K562 (cell line): ENCODE measurements around the gene APEX2. TPM values are rescaled to one million over a fixed set of nuclear protein-coding genes. Genes with fewer than 3 reads are reported as not detected.

Source experiments
- ATF1 ChIP-seq, 2 experiments: fragments of 450-650 bp in 1 of 2; IDR thresholded peaks; 2 replicates each; pipeline ENCODE4 v1.6.1; 2016; ENCODE audit warnings: missing compliant biosample characterization in 1 of 2, missing genetic modification characterization in 1 of 2
- CREB5 ChIP-seq: fragments of 250-450 bp; sonication (Bioruptor Pico); IDR thresholded peaks from 2 replicates; pipeline ENCODE4 v1.5.0; 2020; ENCODE audit warnings: mild to moderate bottlenecking
- CREM ChIP-seq: IDR thresholded peaks from 2 replicates; pipeline ENCODE4 v1.6.1; 2014; ENCODE audit warnings: antibody characterized with exemption, low read depth
- FOXA1 ChIP-seq: fragments of 450-650 bp; IDR thresholded peaks from 2 replicates; pipeline ENCODE4 v1.6.1; 2016; ENCODE audit warnings: mild to moderate bottlenecking, borderline replicate concordance
- JUN ChIP-seq, 2 experiments: sonication (generic) in 1 of 2; formaldehyde crosslinking in 1 of 2; IDR thresholded peaks; 2 replicates each; pipeline versions ENCODE4 v1.6.1 to v1.8.0; 2012 to 2022; ENCODE audit warnings: borderline replicate concordance in 2 of 2, mild to moderate bottlenecking in 2 of 2, improper control_type of control experiment in 1 of 2, low read depth in 1 of 2, low read length in 1 of 2, missing genetic modification reagents in 1 of 2
- MCM2 ChIP-seq: fragments of 450-650 bp; IDR thresholded peaks from 2 replicates; pipeline ENCODE4 v1.6.1; 2017; ENCODE audit warnings: low read depth, mild to moderate bottlenecking
- MEIS2 ChIP-seq: fragments of 450-650 bp; IDR thresholded peaks from 2 replicates; pipeline ENCODE4 v1.6.1; 2014; ENCODE audit warnings: mild to moderate bottlenecking; ENCODE audit not compliant: partially characterized antibody
- MYNN ChIP-seq, 2 experiments: sonication (generic); formaldehyde crosslinking in 1 of 2; IDR thresholded peaks; 2 replicates each; pipeline versions ENCODE4 v1.5.0 to v1.6.1; 2016 to 2020; ENCODE audit warnings: antibody characterized with exemption in 1 of 2, missing genetic modification reagents in 1 of 2
- NR2C1 ChIP-seq, 2 experiments: fragments of 450-650 bp; IDR thresholded peaks; 2 replicates each; pipeline ENCODE4 v1.6.1; 2017; ENCODE audit warnings: mild to moderate bottlenecking in 2 of 2, antibody characterized with exemption in 1 of 2, inconsistent platforms in 1 of 2, missing compliant biosample characterization in 1 of 2, missing genetic modification characterization in 1 of 2
- NR2F6 ChIP-seq: fragments of 450-650 bp; formaldehyde crosslinking; IDR thresholded peaks from 2 replicates; pipeline ENCODE4 v1.4.0; 2020; ENCODE audit warnings: mild to moderate bottlenecking
- POLR2A ChIP-seq: fragments of 450-650 bp; conservative IDR thresholded peaks from 2 replicates; pipeline ENCODE4 v1.6.1; 2016
- POLR2H ChIP-seq: IDR thresholded peaks from 2 replicates; pipeline ENCODE4 v1.6.1; 2016; ENCODE audit warnings: missing genetic modification characterization, low read depth, mild to moderate bottlenecking, control low read depth, missing compliant biosample characterization, moderate library complexity
- SIX5 ChIP-seq, 2 experiments: IDR thresholded peaks; 2 replicates each; pipeline ENCODE4 v1.6.1; 2011; ENCODE audit warnings: low read length in 2 of 2, borderline replicate concordance in 1 of 2, low read depth in 1 of 2, mild to moderate bottlenecking in 1 of 2, moderate library complexity in 1 of 2; ENCODE audit not compliant: insufficient read depth in 1 of 2
- SMAD3 ChIP-seq: fragments of 450-650 bp; formaldehyde crosslinking; conservative IDR thresholded peaks from 2 replicates; pipeline ENCODE4 v1.4.0; 2020; ENCODE audit warnings: mild to moderate bottlenecking
- SMARCE1 ChIP-seq: fragments of 450-650 bp; IDR thresholded peaks from 2 replicates; pipeline ENCODE4 v1.7.1; 2016; ENCODE audit warnings: mild to moderate bottlenecking
- YY1 ChIP-seq, 3 experiments: IDR thresholded peaks; 2 replicates each; pipeline ENCODE4 v1.6.1; 2011; ENCODE audit warnings: low read length in 2 of 3, mild to moderate bottlenecking in 2 of 3, moderate library complexity in 2 of 3, borderline replicate concordance in 1 of 3, control low read depth in 1 of 3, low read depth in 1 of 3; ENCODE audit not compliant: insufficient read depth in 3 of 3, insufficient replicate concordance in 2 of 3, control insufficient read depth in 1 of 3, insufficient read length in 1 of 3; ENCODE audit errors: extremely low read depth in 1 of 3
- polyA plus RNA-seq, 8 experiments: library from polyadenylated mRNA; depleted of rRNA in 4 of 8; stranded (reverse) in 5 of 8; unstranded in 3 of 8; fragments of >200 nt; fragmentation: Nextera tagmentation in 2 of 8; fragmentation: Illumina TruSeq in 1 of 8; extraction: Ambion mirVana in 2 of 8; extraction: Trizol in 1 of 8; gene quantifications; 2 replicates each; pipeline versions ENCODE4 v1.2.1 to v1.2.3, GENCODE V29; 2011 to 2014; ENCODE audit warnings: inconsistent platforms in 1 of 8, missing spikeins in 1 of 8
- total RNA-seq, 7 experiments: library from RNA; depleted of rRNA in 6 of 7; stranded (reverse); fragments of >200 nt in 6 of 7; fragmentation: Illumina TruSeq in 2 of 7; extraction: Trizol in 2 of 7; gene quantifications; 2 replicates each; pipeline versions ENCODE4 v1.2.1 to v1.2.3, GENCODE V29; 2011 to 2021; ENCODE audit warnings: low replicate concordance in 1 of 7
- TF ChIP-seq, protein P1 (sequence below): IDR thresholded peaks from 3 replicates; pipeline ENCODE4 v1.6.1; 2011; ENCODE audit warnings: borderline replicate concordance, mild to moderate bottlenecking, moderate library complexity; ENCODE audit not compliant: insufficient read length; ENCODE audit errors: extremely low read depth

Gene APEX2
- total and polyA plus RNA-seq, 9 of the 15 experiments (the other 6 are each of a cell fraction or from before 2014, with no cell fraction given), result 9.4 to 34.2 (median 25.9) TPM

- TF ChIP-seq, protein P1, sequence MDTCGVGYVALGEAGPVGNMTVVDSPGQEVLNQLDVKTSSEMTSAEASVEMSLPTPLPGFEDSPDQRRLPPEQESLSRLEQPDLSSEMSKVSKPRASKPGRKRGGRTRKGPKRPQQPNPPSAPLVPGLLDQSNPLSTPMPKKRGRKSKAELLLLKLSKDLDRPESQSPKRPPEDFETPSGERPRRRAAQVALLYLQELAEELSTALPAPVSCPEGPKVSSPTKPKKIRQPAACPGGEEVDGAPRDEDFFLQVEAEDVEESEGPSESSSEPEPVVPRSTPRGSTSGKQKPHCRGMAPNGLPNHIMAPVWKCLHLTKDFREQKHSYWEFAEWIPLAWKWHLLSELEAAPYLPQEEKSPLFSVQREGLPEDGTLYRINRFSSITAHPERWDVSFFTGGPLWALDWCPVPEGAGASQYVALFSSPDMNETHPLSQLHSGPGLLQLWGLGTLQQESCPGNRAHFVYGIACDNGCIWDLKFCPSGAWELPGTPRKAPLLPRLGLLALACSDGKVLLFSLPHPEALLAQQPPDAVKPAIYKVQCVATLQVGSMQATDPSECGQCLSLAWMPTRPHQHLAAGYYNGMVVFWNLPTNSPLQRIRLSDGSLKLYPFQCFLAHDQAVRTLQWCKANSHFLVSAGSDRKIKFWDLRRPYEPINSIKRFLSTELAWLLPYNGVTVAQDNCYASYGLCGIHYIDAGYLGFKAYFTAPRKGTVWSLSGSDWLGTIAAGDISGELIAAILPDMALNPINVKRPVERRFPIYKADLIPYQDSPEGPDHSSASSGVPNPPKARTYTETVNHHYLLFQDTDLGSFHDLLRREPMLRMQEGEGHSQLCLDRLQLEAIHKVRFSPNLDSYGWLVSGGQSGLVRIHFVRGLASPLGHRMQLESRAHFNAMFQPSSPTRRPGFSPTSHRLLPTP, result no peak
- TF ChIP-seq NR2F6, result no peak
- no peak for TF ChIP-seq CREB5 (CRISPR knock-in tag)
- peak in 1 of 3 experiments; percentile 21 for TF ChIP-seq YY1 (IDR thresholded peaks at IDR 0.05; ENCODE audit: borderline replicate concordance in 1 of 3, control insufficient read depth in 1 of 3, extremely low read depth in 1 of 3, insufficient read depth in 3 of 3, insufficient read length in 1 of 3, insufficient replicate concordance in 2 of 3, low read depth in 1 of 3, low read length in 2 of 3)
- peak; percentile 70 for TF ChIP-seq NR2C1 (IDR thresholded peaks at IDR 0.05)
- 0 out of 2 replicates have a peak, but pooled peaks have one; percentile 30 for TF ChIP-seq NR2C1 (tag; IDR thresholded peaks at IDR 0.05)
- TF ChIP-seq POLR2H (tag), result peak; percentile 75
- no peak for TF ChIP-seq MCM2
- no peak for TF ChIP-seq SMARCE1
- no peak for TF ChIP-seq JUN (IDR thresholded peaks at IDR 0.05; ENCODE audit: borderline replicate concordance, low read depth, low read length)
- TF ChIP-seq JUN (CRISPR knock-in tag; IDR thresholded peaks at IDR 0.05; ENCODE audit: borderline replicate concordance), result no peak
- no peak for TF ChIP-seq FOXA1
- no peak for TF ChIP-seq SIX5 (IDR thresholded peaks at IDR 0.05; ENCODE audit: borderline replicate concordance in 1 of 2, insufficient read depth in 1 of 2, low read depth in 1 of 2, low read length in 2 of 2)
- TF ChIP-seq SMAD3 (CRISPR knock-in tag), result no peak
- TF ChIP-seq MYNN (IDR thresholded peaks at IDR 0.05), result no peak
- no peak for TF ChIP-seq MYNN (CRISPR knock-in tag; IDR thresholded peaks at IDR 0.05)
- peak; percentile 88 for TF ChIP-seq POLR2A
- TF ChIP-seq CREM, result peak; percentile 75
- no peak for TF ChIP-seq ATF1 (CRISPR knock-in tag; IDR thresholded peaks at IDR 0.05)
- TF ChIP-seq ATF1 (tag; IDR thresholded peaks at IDR 0.05), result peak; percentile 86
- peak; percentile 49 for TF ChIP-seq MEIS2
Observed at GRCh38 chrX:54999717-55000598, at the start of gene APEX2 (continued).
